Activated naive CD8-positive, alpha-beta T cell treated with anti-CD3 and anti-CD28 coated beads, Interleukin-2, amount 50 U/mL, for 16 hours (primary cell): ENCODE results near the gene PLEKHD1.
"Not testable (repeated sequence)": the region's sequence is repeated elsewhere in the genome, so short reads cannot be mapped to it uniquely, and the experiment has no call there.

Source experiments
- DNase-seq: peaks from one replicate; pipeline ENCODE4 v3.0.0-alpha.2; 2020; ENCODE audit warnings: low read depth, low spot score

The PLEKHD1 gene

DNA sequence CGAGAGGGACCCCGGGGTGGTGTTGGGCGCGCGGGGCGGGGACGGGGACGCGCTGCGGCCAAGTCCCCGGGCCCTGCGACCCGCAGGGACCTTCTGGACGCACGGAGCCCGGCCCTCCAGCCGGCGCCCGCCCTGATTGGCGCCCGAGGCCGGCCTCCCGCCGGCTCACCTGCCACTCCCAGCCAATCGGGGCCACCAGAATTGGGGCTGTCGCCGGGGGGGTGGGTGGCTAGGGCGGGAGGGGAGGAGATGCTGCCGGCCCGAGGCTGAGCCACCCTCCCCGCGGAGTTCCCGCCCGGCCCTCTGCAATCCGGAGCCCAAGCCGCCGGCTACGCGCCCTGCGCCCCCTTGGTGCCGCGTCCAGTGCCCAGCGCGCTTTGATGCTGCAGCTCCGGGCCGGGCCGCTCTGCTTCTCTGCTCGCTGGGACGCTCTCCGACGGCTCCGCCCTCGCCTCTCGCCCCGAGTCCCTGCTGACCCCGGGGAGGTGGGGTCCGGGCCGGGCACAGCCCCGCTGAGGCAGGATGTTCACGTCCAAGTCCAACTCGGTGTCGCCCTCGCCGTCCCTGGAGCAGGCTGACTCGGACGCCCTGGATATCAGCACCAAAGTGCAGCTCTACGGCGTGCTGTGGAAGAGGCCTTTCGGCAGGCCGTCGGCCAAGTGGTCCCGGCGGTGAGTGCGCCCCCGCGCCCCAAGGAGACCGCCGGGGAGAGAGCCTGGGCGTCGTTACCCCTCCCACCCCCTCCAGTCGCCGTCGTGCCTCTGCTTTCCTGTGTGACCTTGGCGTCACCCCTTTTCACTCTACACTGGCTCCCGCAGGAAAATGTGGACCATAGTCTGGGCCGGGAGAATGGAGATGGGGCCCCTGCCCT is at the start of gene PLEKHD1:
Gene PLEKHD1 (plus strand): TSS at position 285 of the 871 bp plus-strand sequence. CDS start 238 bp downstream, at position 523.
- DNase-seq = no peak

DNA sequence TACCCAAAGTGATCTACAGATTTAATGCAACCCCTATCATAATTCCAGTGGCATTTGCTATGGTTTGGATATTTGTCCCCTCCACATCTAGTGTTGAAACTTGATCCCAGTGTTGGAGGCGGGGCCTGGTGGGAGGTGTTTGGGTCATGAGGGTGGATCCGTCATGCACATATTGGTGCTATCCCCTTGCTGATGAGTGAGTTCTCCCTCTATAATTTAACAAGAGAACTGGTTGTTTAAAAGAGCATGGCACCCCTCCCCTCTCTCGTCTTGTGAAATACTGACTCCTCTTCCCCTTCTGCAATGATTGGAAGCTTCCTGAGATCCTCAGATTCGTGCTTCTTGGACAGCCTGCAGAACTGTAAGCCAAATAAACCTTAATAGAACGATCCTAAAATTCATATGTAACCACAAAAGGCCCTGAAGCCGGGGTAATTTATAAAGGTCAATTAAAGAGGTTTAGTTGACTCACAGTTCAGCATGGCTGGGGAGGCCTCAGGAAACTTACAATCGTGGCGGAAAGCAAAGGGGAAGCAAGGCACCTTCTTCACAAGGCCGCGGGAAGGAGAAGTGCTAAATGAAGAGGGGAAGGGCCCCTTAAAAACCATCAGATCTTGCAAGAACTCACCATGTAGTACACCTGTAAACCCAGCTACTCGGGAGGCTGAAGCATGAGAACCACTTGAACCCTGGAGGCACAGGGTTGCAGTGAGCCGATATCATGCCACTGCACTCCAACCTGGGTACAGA is 44.8 kb upstream of the PLEKHD1 start:
- no peak for DNase-seq

DNA sequence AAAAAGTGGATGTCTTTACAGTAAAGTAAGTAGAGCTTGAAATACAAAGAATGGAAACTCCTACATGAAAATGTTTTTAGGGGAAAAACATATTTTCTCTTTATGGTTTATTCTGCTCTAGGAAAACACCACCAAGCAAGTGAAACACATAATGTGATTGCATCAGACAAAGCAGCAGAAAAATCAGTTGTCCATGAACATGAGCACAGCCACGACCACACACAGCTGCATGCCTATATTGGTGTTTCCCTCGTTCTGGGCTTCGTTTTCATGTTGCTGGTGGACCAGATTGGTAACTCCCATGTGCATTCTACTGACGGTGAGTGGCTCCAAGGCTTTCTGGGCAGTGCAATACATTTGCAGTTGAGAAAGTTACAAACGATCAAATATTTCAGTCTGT is 42.6 kb upstream of the PLEKHD1 start:
- no peak for DNase-seq

DNA sequence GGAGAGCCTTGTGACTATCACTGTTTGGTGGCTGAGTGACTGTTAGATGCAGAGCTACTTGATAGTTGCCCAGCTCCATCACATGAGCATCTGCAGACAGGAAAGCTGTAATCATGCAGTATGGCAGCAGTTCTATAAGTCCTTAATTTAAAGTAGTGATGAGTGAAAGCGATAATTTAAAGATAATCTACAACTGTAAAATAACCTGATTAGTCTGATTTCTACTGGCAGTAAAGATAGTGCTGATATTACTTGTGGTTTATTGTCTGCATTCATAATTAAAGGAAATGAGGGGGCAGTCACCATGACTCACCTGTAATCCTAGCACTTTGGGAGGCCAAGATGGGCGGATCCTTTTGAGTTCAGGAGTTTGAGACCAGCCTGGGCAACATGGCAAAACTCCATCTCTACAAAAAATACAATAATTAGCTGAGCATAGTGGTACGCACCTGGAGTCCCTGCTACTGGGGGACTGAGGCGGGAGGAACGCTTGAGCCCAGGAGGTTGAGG is 41.2 kb upstream of the PLEKHD1 start:
- no peak for DNase-seq

DNA sequence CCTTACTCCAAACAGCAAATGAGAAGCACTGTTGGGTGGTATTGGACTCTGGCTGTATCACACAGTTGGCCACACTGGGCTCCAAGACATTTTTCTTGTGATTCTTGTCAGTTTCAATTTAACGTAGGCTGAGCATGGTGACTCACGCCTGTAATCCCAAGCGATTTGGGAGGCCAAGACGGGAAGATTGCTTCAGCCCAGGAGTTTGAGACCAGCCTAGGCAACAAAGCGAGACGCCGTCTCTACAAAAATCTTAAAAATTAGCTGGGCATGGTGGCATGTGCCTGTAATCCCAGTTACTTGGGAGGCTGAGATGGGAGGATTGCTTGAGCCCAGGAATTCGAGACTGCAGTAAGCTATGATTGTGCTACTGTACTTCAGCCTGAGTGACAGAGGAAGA is 35.3 kb upstream of the PLEKHD1 start:
- DNase-seq = no peak

DNA sequence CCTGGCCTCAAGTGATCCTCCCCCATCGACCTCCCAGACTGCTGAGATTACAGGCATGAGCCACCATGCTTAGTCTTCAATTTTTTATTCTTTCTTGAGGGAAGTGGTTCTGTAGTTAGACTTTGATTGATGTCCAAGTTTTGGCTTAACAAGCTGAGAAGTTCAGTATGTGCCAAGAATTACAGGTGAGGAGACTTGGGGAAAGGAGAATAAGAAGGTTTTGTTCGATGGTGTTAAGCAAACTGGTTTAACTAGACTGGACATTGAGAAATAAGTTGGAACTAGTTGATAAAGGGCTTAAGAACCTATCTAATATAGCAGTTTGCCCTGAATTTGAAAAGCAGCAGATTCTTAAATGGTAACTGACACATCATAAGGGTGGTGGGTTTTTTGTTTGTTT is 32.6 kb upstream of the PLEKHD1 start:
- no peak for DNase-seq

DNA sequence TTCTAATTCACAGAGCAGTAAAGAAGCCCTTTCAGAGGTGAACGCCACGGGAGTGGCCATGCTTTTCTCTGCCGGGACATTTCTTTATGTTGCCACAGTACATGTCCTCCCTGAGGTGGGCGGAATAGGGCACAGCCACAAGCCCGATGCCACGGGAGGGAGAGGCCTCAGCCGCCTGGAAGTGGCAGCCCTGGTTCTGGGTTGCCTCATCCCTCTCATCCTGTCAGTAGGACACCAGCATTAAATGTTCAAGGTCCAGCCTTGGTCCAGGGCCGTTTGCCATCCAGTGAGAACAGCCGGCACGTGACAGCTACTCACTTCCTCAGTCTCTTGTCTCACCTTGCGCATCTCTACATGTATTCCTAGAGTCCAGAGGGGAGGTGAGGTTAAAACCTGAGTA is 26.2 kb upstream of the PLEKHD1 start:
- DNase-seq = no peak

DNA sequence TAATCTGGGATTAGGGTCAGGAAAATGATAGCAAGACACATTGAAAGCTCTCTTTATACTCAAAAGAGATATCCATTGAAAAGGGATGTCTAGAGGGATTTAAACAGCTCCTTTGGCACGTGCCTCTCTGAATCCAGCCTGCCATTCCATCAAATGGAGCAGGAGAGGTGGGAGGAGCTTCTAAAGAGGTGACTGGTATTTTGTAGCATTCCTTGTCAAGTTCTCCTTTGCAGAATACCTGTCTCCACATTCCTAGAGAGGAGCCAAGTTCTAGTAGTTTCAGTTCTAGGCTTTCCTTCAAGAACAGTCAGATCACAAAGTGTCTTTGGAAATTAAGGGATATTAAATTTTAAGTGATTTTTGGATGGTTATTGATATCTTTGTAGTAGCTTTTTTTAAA is 25.4 kb upstream of the PLEKHD1 start:
- no peak for DNase-seq

DNA sequence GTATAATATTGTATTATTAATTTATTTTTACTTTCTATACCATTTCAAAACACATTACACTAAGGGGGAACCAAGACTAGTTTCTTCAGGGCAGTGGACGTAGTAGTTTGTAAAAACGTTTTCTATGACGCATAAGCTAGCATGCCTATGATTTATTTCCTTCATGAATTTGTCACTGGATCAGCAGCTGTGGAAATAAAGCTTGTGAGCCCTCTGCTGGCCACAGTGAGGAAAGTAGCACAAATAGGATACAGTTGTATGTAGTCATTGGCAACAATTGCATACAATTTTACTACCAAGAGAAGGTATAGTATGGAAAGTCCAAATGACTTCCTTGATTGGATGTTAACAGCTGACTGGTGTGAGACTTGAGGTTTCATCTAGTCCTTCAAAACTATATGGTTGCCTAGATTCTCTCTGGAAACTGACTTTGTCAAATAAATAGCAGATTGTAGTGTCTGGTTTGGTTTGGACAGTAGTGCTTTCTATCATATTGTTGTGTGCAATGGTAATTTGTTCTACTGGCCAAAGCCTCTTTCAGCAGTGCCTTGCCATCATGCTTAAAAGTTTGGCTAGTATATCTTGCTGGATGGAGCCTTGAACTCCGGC is 24.3 kb upstream of the PLEKHD1 start:
- DNase-seq = peak; percentile 26

DNA sequence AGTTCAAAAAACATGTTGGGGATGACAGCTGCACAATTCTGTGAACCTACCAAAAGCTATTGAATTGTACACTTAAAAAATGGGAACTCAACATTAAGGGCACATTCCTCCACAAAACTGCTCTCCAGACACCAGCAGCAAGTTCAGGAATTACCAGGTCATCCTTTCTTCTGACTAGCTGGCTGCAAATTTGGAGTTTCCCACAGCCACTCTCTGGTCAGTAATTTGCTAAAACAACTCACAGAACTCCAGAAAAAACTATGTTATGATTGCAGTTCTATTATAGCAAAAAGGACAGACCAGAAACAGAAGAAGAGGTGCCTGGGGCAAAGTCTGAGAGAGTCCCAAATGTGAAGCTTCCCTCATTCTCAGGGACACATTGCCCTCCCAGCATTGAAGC is 20.1 kb upstream of the PLEKHD1 start:
- DNase-seq = no peak

DNA sequence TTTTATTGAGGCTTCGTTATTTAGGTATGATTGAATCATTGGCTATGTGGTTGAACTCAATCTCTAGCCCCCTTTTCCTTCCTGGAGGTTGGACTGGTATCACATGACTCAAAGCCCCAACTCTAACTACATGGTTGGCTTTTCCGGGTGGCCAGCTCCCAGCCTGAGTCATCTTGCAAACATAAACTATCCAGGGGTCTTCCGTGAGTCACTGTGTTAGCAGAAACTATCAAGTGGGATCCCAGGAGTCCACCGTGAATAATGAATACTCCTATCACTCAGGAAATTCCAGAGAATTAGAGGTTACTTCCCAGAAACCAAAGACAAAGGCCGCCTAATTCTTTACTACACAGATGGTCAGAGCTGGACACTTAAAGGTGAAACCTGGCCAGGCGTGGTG is 19.7 kb upstream of the PLEKHD1 start:
- no peak for DNase-seq

DNA sequence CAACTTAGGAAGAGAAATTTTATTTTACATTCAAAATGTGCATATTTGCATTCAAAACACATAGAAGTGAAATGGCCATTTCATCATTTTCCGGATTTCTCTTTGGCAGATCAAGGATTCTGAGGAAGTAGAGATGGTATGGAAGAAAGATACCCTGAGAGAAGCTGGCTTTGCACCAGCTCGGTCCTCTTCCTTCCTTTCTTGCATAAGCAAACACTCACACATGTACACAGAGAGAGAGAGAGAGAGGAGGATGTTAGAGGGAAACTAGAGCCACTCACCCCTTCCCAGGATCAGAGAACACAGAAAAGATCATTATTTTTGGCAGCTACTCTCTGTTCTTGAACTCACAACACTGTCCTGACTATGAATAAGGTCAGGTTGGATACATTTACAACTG is 15.6 kb upstream of the PLEKHD1 start:
- DNase-seq = no peak

DNA sequence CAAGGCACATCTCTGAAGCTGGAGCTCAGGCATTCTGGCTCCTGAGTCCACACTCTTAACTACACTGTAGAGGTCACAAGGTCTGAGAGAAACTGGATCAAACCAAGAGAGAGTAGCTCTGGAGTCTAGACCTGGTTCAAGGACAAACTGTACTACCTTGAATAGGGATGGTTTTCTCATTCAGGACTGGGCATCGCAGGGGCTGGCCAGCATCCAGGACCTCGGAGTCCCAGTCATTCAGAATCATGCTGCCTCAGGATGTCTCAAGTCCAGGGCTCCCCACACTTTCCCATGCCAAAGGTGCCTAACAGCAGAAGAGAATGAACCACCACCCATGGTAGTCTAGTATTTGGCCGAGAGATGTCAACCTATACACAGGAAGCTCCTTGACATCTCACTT is 13.1 kb upstream of the PLEKHD1 start:
- no peak for DNase-seq

DNA sequence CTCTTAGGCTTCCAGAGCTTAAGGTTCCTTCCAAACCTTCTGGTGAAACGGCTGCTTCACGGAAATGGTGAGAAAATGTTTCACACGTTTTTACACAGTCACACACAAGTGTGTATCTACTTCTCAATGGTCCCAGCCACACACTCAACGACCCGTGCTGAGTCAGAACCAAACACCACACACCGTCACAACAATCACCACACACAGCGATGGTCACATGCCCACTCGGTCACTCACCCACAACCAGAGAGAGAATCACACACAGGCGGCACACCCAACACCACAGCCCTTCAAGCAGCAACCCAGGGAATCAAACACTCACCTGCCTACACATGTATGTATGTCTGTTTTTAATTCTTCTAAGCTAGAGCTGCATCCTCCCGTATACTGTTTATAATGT is 12.6 kb upstream of the PLEKHD1 start:
- no peak for DNase-seq

DNA sequence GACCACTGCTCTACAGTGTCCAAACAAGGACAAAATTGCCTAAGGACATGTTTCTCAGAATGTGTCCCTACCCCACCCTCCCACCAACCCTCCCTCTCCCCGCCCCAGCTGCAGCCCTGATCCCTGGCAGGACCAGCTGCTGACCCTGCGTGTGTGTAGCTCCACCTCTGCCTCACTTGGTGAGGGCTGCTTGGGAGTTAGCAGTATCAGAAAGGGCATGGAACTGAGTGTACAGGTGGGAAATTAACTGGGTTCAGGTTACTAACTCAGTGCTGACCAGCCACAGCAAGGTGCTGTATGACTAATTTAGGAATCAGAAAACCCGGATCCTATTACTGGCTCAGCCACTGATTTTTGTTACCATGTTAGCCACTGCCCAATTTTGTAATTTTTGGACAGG is 11.3 kb upstream of the PLEKHD1 start:
- no peak for DNase-seq

DNA sequence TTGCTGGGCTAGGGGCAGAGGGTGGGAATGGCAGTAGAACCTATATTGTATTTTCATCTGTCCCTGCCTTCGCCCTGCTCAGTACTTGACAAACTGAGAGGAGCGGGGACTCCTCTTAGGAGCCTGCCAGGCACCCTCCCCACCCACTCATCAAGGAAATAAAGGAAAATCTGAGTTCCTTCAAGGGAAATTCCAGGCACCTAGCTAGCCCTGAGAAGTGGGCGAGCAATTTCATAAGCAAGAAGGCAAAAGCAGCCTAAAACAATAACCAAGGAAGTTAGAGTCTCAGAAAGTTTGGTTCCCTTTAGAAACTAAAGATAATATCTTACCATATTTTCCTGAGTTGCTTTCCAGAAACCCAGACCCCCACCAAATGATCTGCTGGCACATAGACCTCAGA is 10.6 kb upstream of the PLEKHD1 start:
- DNase-seq = no peak

DNA sequence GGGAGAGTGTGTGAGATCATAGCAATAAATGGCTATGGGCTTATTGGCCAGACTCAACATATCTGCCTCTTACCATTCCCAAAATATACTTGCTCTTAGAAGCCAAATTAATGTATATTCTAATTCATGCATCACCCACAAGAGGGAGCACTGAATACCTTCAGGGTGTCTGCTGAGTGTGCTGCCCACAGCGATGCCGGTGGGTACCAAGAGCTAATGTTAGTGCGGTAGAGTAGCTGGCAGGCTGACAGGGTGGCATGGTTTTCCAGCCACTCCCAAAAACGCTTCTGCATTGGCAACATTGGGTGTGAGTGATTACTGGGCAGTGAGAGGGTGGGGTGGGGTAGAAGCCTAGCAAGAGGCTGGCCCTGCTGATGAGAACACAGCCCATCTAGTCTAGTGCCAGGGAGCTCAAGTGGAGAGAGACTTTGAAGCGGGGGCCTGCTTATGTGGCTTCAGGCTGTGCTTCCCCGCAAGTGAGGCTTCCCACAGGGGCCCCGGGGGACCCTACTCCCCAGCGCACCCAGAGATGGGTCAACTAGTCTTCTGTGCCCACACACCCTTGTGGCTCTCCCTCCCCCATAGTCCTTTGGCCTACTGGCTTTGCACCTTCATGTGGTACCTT is 9.2 kb upstream of the PLEKHD1 start:
- no peak for DNase-seq

DNA sequence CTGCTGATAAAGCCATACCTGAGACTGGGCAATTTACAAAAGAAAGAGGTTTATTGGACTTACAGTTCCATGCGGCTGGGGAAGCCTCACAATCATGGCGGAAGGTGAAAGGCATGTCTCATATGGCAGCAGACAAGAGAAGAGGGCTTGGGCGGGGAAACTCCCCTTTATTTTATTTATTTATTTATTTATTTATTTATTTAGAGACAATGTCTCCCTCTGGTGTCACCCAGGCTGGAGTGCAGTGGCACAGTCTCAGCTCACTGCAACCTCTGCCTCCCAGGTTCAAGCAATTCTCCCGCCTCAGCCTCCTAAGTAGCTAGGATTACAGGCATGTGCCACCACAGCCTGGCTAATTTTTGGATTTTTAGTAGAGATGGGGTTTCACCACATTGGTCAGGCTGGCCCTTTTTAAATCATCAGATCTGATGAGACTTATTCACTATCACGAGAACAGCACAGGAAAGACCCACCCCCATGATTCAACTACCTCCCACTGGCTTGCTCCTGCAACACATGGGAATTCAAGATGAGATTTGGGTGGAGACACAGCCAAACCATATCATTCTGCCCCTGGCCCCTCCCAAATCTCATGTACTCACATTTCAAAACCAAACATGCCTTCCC is 7.6 kb upstream of the PLEKHD1 start:
- not testable (repeated sequence) for DNase-seq

DNA sequence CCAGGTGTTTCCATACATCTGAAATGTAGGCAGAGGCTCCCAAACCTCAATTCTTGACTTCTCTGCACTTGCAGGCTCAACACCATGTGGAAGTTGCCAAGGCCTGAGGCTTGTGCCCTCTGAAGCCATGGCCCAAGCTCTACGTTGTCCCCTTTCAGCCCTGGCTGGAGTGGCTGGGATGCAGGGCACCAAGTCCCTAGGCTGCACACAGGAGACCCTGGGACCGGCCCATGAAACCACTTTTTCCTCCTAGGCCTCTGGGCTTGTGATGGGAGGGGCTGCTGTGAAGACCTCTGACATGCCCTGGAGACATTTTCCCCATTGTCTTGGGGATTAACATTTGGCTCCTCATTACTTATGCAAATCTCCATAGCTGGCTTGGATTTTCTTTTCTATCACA is 6.5 kb upstream of the PLEKHD1 start:
- DNase-seq = not testable (repeated sequence)

DNA sequence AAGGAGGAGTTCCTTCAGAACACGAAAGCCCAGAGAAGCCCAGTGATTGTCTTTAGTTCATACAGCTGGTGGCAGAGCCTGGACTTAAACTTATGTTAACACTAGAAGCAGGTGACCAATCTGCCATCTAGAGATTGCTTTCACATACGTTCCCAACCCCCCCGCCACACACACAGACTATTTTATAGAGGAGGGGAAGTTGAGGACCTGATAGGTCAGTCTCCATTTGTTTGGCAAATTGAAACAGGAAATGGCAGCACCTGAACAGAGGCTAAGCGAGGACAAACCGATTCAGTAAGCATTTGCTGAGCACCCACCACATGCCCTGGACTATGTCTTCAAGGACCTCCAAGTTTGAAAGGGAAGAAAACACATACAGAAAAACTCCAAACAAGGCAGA is 4.8 kb upstream of the PLEKHD1 start:
- DNase-seq = no peak

DNA sequence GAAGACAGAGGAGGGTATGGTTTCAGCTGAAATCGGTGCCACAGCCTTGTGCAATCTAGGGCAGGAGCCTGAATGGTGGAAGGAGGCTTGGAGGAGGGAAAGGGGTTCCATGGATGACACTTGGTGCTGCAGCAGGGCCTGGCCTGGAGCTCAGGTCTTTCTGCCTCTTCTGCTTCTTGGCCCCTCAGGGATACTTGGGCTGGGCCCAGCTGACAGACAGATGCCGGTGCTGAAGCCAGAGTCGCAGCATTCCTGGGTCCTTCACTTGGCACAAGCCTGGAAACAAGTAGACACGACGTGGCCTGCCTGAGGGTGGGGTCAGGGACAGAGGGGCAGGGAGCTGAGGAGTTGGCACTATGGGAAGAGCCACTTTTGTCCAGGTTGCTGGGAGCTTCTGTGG is 4.4 kb upstream of the PLEKHD1 start:
- DNase-seq = no peak
